ENCODE results near the gene TBCE. TPM values are rescaled to one million over a fixed set of nuclear protein-coding genes. Genes with fewer than 3 reads are reported as not detected.

Gene TBCE
- total RNA-seq, 1 experiment from 2014 or later, result 20.8 TPM

- H3K9me2 ChIP-seq (ENCODE audit: insufficient read depth), result no peaks in the 10 kb centered on the region
- H3K27ac ChIP-seq (ENCODE audit: low read depth, low read length), result no peak overlapping the region
- no peak overlapping the region for H2AFZ ChIP-seq (ENCODE audit: low read depth, low read length, poor library complexity, severe bottlenecking)
- H3K27me3 ChIP-seq (ENCODE audit: insufficient read depth, low read length), result no peaks in the 10 kb centered on the region
- H3K4me2 ChIP-seq (ENCODE audit: low read length), result no peak overlapping the region
- peaks cover 19% of the 10 kb centered on the region for H3K79me2 ChIP-seq (ENCODE audit: insufficient read depth, low read length)
- ChIA-PET RAD21 (ENCODE audit: low non-redundant PET in 1 of 2, low total read pairs in 2 of 2, uncharacterized antibody in 2 of 2, unreplicated experiment in 2 of 2) (no interaction called here), CTCF (no interaction called here), POLR2A (interaction anchor here (0.7 kb wide), 1 partner anchor 11 kb away, joined by 4 read pairs; no protein-coding TSS in a partner anchor)
- DNase-seq (ENCODE audit: low read depth, low spot score) (no peak), ATAC-seq (no peak)
- BruUV-seq (replicated peaks), result no TSS peak
- no peaks in the 10 kb centered on the region for H3K9me3 ChIP-seq (ENCODE audit: control insufficient read depth in 1 of 2, insufficient read depth in 1 of 2, low read depth in 1 of 2, low read length in 2 of 2)
- H3K4me3 ChIP-seq (replicated peaks in 1 of 2; ENCODE audit: low read depth in 1 of 2, low read length in 2 of 2), result no peak overlapping the region
- H3K4me1 ChIP-seq (ENCODE audit: control insufficient read depth in 1 of 2, insufficient read depth in 2 of 2, low read length in 2 of 2), result peaks cover 3 to 4% of the 10 kb centered on the region in 2 experiments; a peak in 1 of 4 replicates
- H3K36me3 ChIP-seq (ENCODE audit: control insufficient read depth in 1 of 2, insufficient read depth in 2 of 2, low read length in 2 of 2), result no peaks in the 10 kb centered on the region
- H3K9ac ChIP-seq (ENCODE audit: low read length), result no peak overlapping the region
- intact Hi-C loops (cut with micrococcal nuclease), result loop anchor here (2.0 kb wide), 1 partner anchor 17 kb away; no protein-coding TSS in a partner anchor
- H4K20me1 ChIP-seq (ENCODE audit: insufficient read depth), result no peaks in the 10 kb centered on the region
- TF ChIP-seq MAX (IDR thresholded peaks at IDR 0.05), result no peak
- no peak for TF ChIP-seq ELF1 (IDR thresholded peaks at IDR 0.05; ENCODE audit: borderline replicate concordance, low read depth)
- TF ChIP-seq YY1 (IDR thresholded peaks at IDR 0.05; ENCODE audit: extremely low read depth, insufficient replicate concordance, low read depth, low read length), result no peak
- TF ChIP-seq, protein P1, sequence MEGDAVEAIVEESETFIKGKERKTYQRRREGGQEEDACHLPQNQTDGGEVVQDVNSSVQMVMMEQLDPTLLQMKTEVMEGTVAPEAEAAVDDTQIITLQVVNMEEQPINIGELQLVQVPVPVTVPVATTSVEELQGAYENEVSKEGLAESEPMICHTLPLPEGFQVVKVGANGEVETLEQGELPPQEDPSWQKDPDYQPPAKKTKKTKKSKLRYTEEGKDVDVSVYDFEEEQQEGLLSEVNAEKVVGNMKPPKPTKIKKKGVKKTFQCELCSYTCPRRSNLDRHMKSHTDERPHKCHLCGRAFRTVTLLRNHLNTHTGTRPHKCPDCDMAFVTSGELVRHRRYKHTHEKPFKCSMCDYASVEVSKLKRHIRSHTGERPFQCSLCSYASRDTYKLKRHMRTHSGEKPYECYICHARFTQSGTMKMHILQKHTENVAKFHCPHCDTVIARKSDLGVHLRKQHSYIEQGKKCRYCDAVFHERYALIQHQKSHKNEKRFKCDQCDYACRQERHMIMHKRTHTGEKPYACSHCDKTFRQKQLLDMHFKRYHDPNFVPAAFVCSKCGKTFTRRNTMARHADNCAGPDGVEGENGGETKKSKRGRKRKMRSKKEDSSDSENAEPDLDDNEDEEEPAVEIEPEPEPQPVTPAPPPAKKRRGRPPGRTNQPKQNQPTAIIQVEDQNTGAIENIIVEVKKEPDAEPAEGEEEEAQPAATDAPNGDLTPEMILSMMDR (IDR thresholded peaks at IDR 0.05 in 2 of 3, conservative IDR thresholded peaks at IDR 0.05 in 1 of 3; ENCODE audit: borderline replicate concordance in 1 of 3, insufficient read depth in 1 of 3, low read depth in 2 of 3, low read length in 2 of 3), result no peak
- no peak for TF ChIP-seq ATF3 (IDR thresholded peaks at IDR 0.05)
- no peak for TF ChIP-seq ZBTB33 (IDR thresholded peaks at IDR 0.05; ENCODE audit: extremely low read depth, insufficient replicate concordance, low read length)
- TF ChIP-seq TCF7L2 (IDR thresholded peaks at IDR 0.05; ENCODE audit: borderline replicate concordance, extremely low read depth, insufficient read depth, insufficient read length), result no peak
- no peak for TF ChIP-seq FOSL1 (IDR thresholded peaks at IDR 0.05; ENCODE audit: low read depth)
- TF ChIP-seq EGR1 (IDR thresholded peaks at IDR 0.05; ENCODE audit: low read depth), result no peak
- TF ChIP-seq CBX3 (IDR thresholded peaks at IDR 0.05; ENCODE audit: low read depth), result no peak
- TF ChIP-seq RAD21 (IDR thresholded peaks at IDR 0.05; ENCODE audit: low read depth), result no peak
- no peak for TF ChIP-seq SIN3A (IDR thresholded peaks at IDR 0.05; ENCODE audit: low read depth)
- no peak for TF ChIP-seq EZH2 (IDR thresholded peaks at IDR 0.05)
- TF ChIP-seq CEBPB (IDR thresholded peaks at IDR 0.05; ENCODE audit: low read depth), result no peak
- TF ChIP-seq SP1 (IDR thresholded peaks at IDR 0.05; ENCODE audit: low read depth), result no peak
- no peak for TF ChIP-seq ZFX (IDR thresholded peaks at IDR 0.05)
- TF ChIP-seq POLR2A (IDR thresholded peaks at IDR 0.05; ENCODE audit: borderline replicate concordance, extremely low read depth, insufficient read depth, insufficient read length), result no peak
Observed at GRCh38 chr1:235391874-235392273, 24.6 kb downstream of the TBCE start.

All from HCT116 (cell line).